Measurements from ENCODE around the gene TARBP1.
A peak's percentile ranks its signal among the peaks of the same experiment; 100 is the strongest.
"Not testable (repeated sequence)": the region's sequence is repeated elsewhere in the genome, so short reads cannot be mapped to it uniquely, and the experiment has no call there.

Gene TARBP1

GRCh38 chr1:234507626-234508387 is 28.8 kb upstream of the TARBP1 start:
- DNase-seq: no peak
- in situ Hi-C loops (cut with MboI; ENCODE audit: low pct_unique_long_range_greater_than_20kb, low sequenced_read_pairs): no loop called here

GRCh38 chr1:234507089-234507488 is 28.1 kb upstream of the TARBP1 start:
- in situ Hi-C loops (cut with MboI; ENCODE audit: low pct_unique_long_range_greater_than_20kb, low sequenced_read_pairs): no loop called here
- DNase-seq: no peak

GRCh38 chr1:234505769-234506102 is 26.8 kb upstream of the TARBP1 start:
- in situ Hi-C loops (cut with MboI; ENCODE audit: low pct_unique_long_range_greater_than_20kb, low sequenced_read_pairs): no loop called here
- no peak for DNase-seq

GRCh38 chr1:234504969-234505768 is 26.2 kb upstream of the TARBP1 start:
- in situ Hi-C loops (cut with MboI; ENCODE audit: low pct_unique_long_range_greater_than_20kb, low sequenced_read_pairs): no loop called here
- DNase-seq: no peak

GRCh38 chr1:234504251-234504650 is 25.3 kb upstream of the TARBP1 start:
- in situ Hi-C loops (cut with MboI; ENCODE audit: low pct_unique_long_range_greater_than_20kb, low sequenced_read_pairs); DNase-seq: not testable (repeated sequence)

GRCh38 chr1:234503193-234504050 is 24.4 kb upstream of the TARBP1 start:
- DNase-seq: no peak
- in situ Hi-C loops (cut with MboI; ENCODE audit: low pct_unique_long_range_greater_than_20kb, low sequenced_read_pairs): no loop called here

- in situ Hi-C loops (cut with MboI; ENCODE audit: low pct_unique_long_range_greater_than_20kb, low sequenced_read_pairs): no loop called here
- no peak for DNase-seq
These were observed 23.8 kb upstream of the TARBP1 start for GRCh38 chr1:234502785-234503184.

- in situ Hi-C loops (cut with MboI; ENCODE audit: low pct_unique_long_range_greater_than_20kb, low sequenced_read_pairs): no loop called here
- no peak for DNase-seq
These were observed 21.3 kb upstream of the TARBP1 start for GRCh38 chr1:234500269-234500668.

- in situ Hi-C loops (cut with MboI; ENCODE audit: low pct_unique_long_range_greater_than_20kb, low sequenced_read_pairs): loop anchor here (10.0 kb wide), 1 partner anchor 595 kb away; no protein-coding TSS in a partner anchor
- DNase-seq: no peak
These were observed 20.9 kb upstream of the TARBP1 start for GRCh38 chr1:234499943-234500245.

GRCh38 chr1:234499119-234499942 is 20.4 kb upstream of the TARBP1 start:
- peak; percentile 95 for DNase-seq
- in situ Hi-C loops (cut with MboI; ENCODE audit: low pct_unique_long_range_greater_than_20kb, low sequenced_read_pairs): loop anchor here (10.0 kb wide), 1 partner anchor 595 kb away; no protein-coding TSS in a partner anchor

GRCh38 chr1:234498448-234499118 is 19.6 kb upstream of the TARBP1 start:
- in situ Hi-C loops (cut with MboI; ENCODE audit: low pct_unique_long_range_greater_than_20kb, low sequenced_read_pairs): loop anchor here (10.0 kb wide), 1 partner anchor 596 kb away; no protein-coding TSS in a partner anchor
- DNase-seq: no peak

GRCh38 chr1:234497589-234497988 is 18.6 kb upstream of the TARBP1 start:
- no peak for DNase-seq
- in situ Hi-C loops (cut with MboI; ENCODE audit: low pct_unique_long_range_greater_than_20kb, low sequenced_read_pairs): loop anchor here (10.0 kb wide), 1 partner anchor 597 kb away; no protein-coding TSS in a partner anchor

- in situ Hi-C loops (cut with MboI; ENCODE audit: low pct_unique_long_range_greater_than_20kb, low sequenced_read_pairs): loop anchor here (10.0 kb wide), 1 partner anchor 599 kb away; no protein-coding TSS in a partner anchor
- no peak for DNase-seq
These were observed 16.4 kb upstream of the TARBP1 start for GRCh38 chr1:234495231-234495990.

GRCh38 chr1:234494049-234494448 is 15.1 kb upstream of the TARBP1 start:
- DNase-seq: no peak

GRCh38 chr1:234490793-234491479 is 12.0 kb upstream of the TARBP1 start:
- in situ Hi-C loops (cut with MboI; ENCODE audit: low pct_unique_long_range_greater_than_20kb, low sequenced_read_pairs): loop anchor here (10.0 kb wide), 1 partner anchor 604 kb away; no protein-coding TSS in a partner anchor
- DNase-seq: no peak

More at GRCh38 chr1:234494049-234494448, 15.1 kb upstream of the TARBP1 start:
- in situ Hi-C loops (cut with MboI; ENCODE audit: low pct_unique_long_range_greater_than_20kb, low sequenced_read_pairs): loop anchor here (10.0 kb wide), 1 partner anchor 601 kb away; no protein-coding TSS in a partner anchor

- in situ Hi-C loops (cut with MboI; ENCODE audit: low pct_unique_long_range_greater_than_20kb, low sequenced_read_pairs): loop anchor here (10.0 kb wide), 1 partner anchor 605 kb away; no protein-coding TSS in a partner anchor
- no peak for DNase-seq
These were observed 10.7 kb upstream of the TARBP1 start for GRCh38 chr1:234489698-234490077.
